Liver (tissue), 9 donors: ENCODE results near the gene CACNA1B. TPM values are rescaled to one million over a fixed set of nuclear protein-coding genes. Genes with fewer than 3 reads are reported as not detected.

ENCODE experiments used
- DNase-seq: peaks from one replicate; pipeline ENCODE4 v3.0.0-alpha.2; 2017; ENCODE audit warnings: low spot score
- H3K27ac ChIP-seq, 2 donors: one replicate each; pipeline ENCODE4 v1.7.0; 2013; ENCODE audit warnings: inconsistent platforms in 2 of 2, low read length in 2 of 2, control low read depth in 1 of 2, low read depth in 1 of 2, mild to moderate bottlenecking in 1 of 2
- H3K27me3 ChIP-seq, 4 donors: one replicate each; pipeline versions ENCODE4 v1.6.1 to v1.7.0; 2013; ENCODE audit warnings: low read length in 3 of 4, inconsistent platforms in 1 of 4, mild to moderate bottlenecking in 1 of 4, moderate library complexity in 1 of 4; ENCODE audit not compliant: control insufficient read depth in 4 of 4, insufficient read depth in 4 of 4
- H3K36me3 ChIP-seq, 4 donors: one replicate each; pipeline versions ENCODE4 v1.6.1 to v1.7.0; 2013; ENCODE audit warnings: low read length in 3 of 4, mild to moderate bottlenecking in 3 of 4, low read depth in 1 of 4, moderate library complexity in 1 of 4; ENCODE audit not compliant: control insufficient read depth in 4 of 4, insufficient read depth in 3 of 4
- H3K4me1 ChIP-seq, 4 donors: one replicate each; pipeline versions ENCODE4 v1.6.1 to v1.7.0; 2013; ENCODE audit warnings: low read length in 3 of 4, mild to moderate bottlenecking in 3 of 4, moderate library complexity in 1 of 4; ENCODE audit not compliant: control insufficient read depth in 4 of 4, insufficient read depth in 4 of 4
- H3K4me3 ChIP-seq, 3 donors: one replicate each; pipeline versions ENCODE4 v1.6.1 to v1.7.0; 2013; ENCODE audit warnings: low read length in 3 of 3, control low read depth in 1 of 3, low read depth in 1 of 3, mild to moderate bottlenecking in 1 of 3
- H3K9ac ChIP-seq, 2 donors: one replicate each; pipeline ENCODE4 v1.7.0; 2013; ENCODE audit warnings: low read length in 2 of 2, mild to moderate bottlenecking in 2 of 2, moderate library complexity in 2 of 2, control low read depth in 1 of 2, low read depth in 1 of 2
- H3K9me3 ChIP-seq, 4 donors: one replicate each; pipeline versions ENCODE4 v1.6.1 to v1.7.0; 2013; ENCODE audit warnings: low read length in 3 of 4; ENCODE audit not compliant: control insufficient read depth in 4 of 4
- EGR1 ChIP-seq, 2 donors: IDR thresholded peaks; 2 replicates each; pipeline ENCODE4 v1.6.1; 2016 to 2018; ENCODE audit warnings: antibody characterized with exemption in 2 of 2, low read depth in 2 of 2
- FOXA1 ChIP-seq: IDR thresholded peaks from 2 replicates; pipeline ENCODE4 v1.6.1; 2016; ENCODE audit warnings: antibody characterized with exemption
- FOXA2 ChIP-seq: IDR thresholded peaks from 2 replicates; pipeline ENCODE4 v1.6.1; 2016; ENCODE audit warnings: antibody characterized with exemption
- GABPA ChIP-seq, 2 donors: IDR thresholded peaks in 1 of 2; conservative IDR thresholded peaks in 1 of 2; 2 replicates each; pipeline ENCODE4 v1.6.1; 2016; ENCODE audit warnings: antibody characterized with exemption in 2 of 2, mild to moderate bottlenecking in 1 of 2, moderate library complexity in 1 of 2
- HNF4A ChIP-seq, 2 donors: conservative IDR thresholded peaks; 2 replicates each; pipeline ENCODE4 v1.6.1; 2016; ENCODE audit warnings: antibody characterized with exemption in 2 of 2, mild to moderate bottlenecking in 2 of 2
- JUND ChIP-seq, 2 donors: IDR thresholded peaks; 2 replicates each; pipeline ENCODE4 v1.6.1; 2016; ENCODE audit warnings: antibody characterized with exemption in 2 of 2
- NR2F2 ChIP-seq: IDR thresholded peaks from 2 replicates; pipeline ENCODE4 v1.6.1; 2016; ENCODE audit warnings: antibody characterized with exemption
- RAD21 ChIP-seq, 2 donors: IDR thresholded peaks; 2 replicates each; pipeline ENCODE4 v1.6.1; 2016; ENCODE audit warnings: antibody characterized with exemption in 2 of 2, mild to moderate bottlenecking in 2 of 2
- RXRA ChIP-seq, 2 donors: IDR thresholded peaks; 2 replicates each; pipeline ENCODE4 v1.6.1; 2017 to 2018; ENCODE audit warnings: antibody characterized with exemption in 2 of 2, mild to moderate bottlenecking in 1 of 2
- SP1 ChIP-seq: IDR thresholded peaks from 2 replicates; pipeline ENCODE4 v1.6.1; 2018; ENCODE audit warnings: antibody characterized with exemption, mild to moderate bottlenecking
- TAF1 ChIP-seq: conservative IDR thresholded peaks from 2 replicates; pipeline ENCODE4 v1.6.1; 2016; ENCODE audit warnings: antibody characterized with exemption, mild to moderate bottlenecking
- YY1 ChIP-seq: IDR thresholded peaks from 2 replicates; pipeline ENCODE4 v1.6.1; 2016; ENCODE audit warnings: antibody characterized with exemption, mild to moderate bottlenecking
- WGBS: extraction: QIAGEN DNeasy Blood & Tissue Kit; methylation state at CpG from one replicate; pipeline ENCODE4 v1.1.7; 2013; 5-methylcytosine and 5-hydroxymethylcytosine counted together
- polyA plus RNA-seq, 2 donors: library from polyadenylated mRNA; stranded (reverse) in 1 of 2; unstranded in 1 of 2; fragments of 200-250 nt in 1 of 2; fragments of >200 nt in 1 of 2; fragmentation: Nextera tagmentation in 1 of 2; extraction: Ambion mirVana in 1 of 2; gene quantifications; one replicate each; pipeline versions ENCODE4 v1.2.1 to v1.2.3, GENCODE V29; 2013 to 2015
- total RNA-seq, 2 donors: library from RNA; depleted of rRNA; stranded (reverse); fragments of >200 nt; gene quantifications; one replicate each; pipeline ENCODE4 v1.2.3, GENCODE V29; 2014
- TF ChIP-seq, protein P1 (sequence below): IDR thresholded peaks from 2 replicates; pipeline ENCODE4 v1.6.1; 2016; ENCODE audit warnings: antibody characterized with exemption
- TF ChIP-seq, protein P2 (sequence below): fragments of 150-350 bp; IDR thresholded peaks from 2 replicates; pipeline ENCODE4 v1.5.1; 2017; ENCODE audit warnings: improper control_type of control experiment, low read depth, low read length; ENCODE audit not compliant: missing input control
- TF ChIP-seq, protein P3 (sequence below): IDR thresholded peaks from 2 replicates; pipeline ENCODE4 v1.6.1; 2016; ENCODE audit warnings: antibody characterized with exemption
- TF ChIP-seq, protein P4 (sequence below): IDR thresholded peaks from 2 replicates; pipeline ENCODE4 v1.6.1; 2016; ENCODE audit warnings: antibody characterized with exemption
- donor health status: healthy.
- donor health status: healthy.
- donor health status: healthy.
- donor health status: healthy.
- donor health status: healthy.

The CACNA1B gene
- total and polyA plus RNA-seq, 4 donors, result under 0.01 to 0.05 TPM; not detected in 2

DNA sequence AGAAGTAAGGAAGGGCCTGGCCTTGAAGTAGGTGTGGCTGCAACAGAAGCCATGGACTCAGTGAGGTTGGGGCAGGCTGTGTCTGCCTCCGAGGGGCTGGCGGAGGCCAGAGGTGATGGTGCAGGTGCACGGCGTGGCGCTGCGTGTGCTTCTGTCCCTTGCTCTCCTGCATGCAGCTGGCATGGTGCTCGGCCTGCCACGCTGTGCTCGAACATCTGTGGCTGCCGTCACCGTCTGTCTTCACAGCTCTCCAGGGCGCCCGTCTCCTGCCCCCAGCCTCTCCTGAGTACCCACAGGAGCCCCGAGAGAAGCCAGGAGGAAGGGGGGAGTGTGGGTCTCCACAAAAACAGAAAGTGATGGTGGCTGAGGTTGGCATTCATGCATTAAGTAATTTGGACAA, 193.7 kb downstream of the CACNA1B start (continued):
- no peak for TF ChIP-seq SP1
- TF ChIP-seq EGR1 (IDR thresholded peaks at IDR 0.05; ENCODE audit: low read depth in 2 of 2), result no peak
- TF ChIP-seq RAD21 (IDR thresholded peaks at IDR 0.05), result no peak
- TF ChIP-seq, protein P1, sequence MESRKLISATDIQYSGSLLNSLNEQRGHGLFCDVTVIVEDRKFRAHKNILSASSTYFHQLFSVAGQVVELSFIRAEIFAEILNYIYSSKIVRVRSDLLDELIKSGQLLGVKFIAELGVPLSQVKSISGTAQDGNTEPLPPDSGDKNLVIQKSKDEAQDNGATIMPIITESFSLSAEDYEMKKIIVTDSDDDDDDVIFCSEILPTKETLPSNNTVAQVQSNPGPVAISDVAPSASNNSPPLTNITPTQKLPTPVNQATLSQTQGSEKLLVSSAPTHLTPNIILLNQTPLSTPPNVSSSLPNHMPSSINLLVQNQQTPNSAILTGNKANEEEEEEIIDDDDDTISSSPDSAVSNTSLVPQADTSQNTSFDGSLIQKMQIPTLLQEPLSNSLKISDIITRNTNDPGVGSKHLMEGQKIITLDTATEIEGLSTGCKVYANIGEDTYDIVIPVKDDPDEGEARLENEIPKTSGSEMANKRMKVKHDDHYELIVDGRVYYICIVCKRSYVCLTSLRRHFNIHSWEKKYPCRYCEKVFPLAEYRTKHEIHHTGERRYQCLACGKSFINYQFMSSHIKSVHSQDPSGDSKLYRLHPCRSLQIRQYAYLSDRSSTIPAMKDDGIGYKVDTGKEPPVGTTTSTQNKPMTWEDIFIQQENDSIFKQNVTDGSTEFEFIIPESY, result no peak
- no peak for TF ChIP-seq JUND (IDR thresholded peaks at IDR 0.05)

DNA sequence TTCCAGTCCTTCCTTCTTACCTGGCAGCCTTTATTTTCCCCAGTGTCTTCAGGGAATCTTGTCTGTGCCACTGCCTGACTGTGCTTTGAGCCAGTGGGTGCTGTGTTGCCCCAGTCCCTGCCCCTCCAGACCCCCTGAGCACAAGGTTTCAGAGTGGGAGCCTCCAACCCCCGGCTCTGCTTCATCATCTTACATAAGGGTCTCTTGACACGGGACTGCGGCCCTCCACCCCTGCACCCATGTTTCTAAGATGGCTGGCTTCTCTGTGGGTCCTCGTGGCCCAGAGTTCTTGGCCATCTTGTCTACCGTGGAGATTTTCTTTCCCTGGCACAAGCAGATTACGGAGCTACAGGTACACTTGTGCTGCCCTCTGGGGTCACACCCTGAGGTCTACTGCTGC, 194.1 kb downstream of the CACNA1B start:
- H3K9ac ChIP-seq, result no peak overlapping the region
- no peak for TF ChIP-seq JUND (IDR thresholded peaks at IDR 0.05)
- TF ChIP-seq, protein P2, sequence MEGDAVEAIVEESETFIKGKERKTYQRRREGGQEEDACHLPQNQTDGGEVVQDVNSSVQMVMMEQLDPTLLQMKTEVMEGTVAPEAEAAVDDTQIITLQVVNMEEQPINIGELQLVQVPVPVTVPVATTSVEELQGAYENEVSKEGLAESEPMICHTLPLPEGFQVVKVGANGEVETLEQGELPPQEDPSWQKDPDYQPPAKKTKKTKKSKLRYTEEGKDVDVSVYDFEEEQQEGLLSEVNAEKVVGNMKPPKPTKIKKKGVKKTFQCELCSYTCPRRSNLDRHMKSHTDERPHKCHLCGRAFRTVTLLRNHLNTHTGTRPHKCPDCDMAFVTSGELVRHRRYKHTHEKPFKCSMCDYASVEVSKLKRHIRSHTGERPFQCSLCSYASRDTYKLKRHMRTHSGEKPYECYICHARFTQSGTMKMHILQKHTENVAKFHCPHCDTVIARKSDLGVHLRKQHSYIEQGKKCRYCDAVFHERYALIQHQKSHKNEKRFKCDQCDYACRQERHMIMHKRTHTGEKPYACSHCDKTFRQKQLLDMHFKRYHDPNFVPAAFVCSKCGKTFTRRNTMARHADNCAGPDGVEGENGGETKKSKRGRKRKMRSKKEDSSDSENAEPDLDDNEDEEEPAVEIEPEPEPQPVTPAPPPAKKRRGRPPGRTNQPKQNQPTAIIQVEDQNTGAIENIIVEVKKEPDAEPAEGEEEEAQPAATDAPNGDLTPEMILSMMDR, result no peak
- TF ChIP-seq FOXA2, result no peak
- TF ChIP-seq, protein P1, result no peak
- TF ChIP-seq, protein P3, sequence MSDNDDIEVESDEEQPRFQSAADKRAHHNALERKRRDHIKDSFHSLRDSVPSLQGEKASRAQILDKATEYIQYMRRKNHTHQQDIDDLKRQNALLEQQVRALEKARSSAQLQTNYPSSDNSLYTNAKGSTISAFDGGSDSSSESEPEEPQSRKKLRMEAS, result no peak
- TF ChIP-seq, protein P4, sequence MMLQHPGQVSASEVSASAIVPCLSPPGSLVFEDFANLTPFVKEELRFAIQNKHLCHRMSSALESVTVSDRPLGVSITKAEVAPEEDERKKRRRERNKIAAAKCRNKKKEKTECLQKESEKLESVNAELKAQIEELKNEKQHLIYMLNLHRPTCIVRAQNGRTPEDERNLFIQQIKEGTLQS, result no peak
- no peak for TF ChIP-seq TAF1
- no peak for TF ChIP-seq RXRA (IDR thresholded peaks at IDR 0.05)
- no peak for TF ChIP-seq GABPA (IDR thresholded peaks at IDR 0.05 in 1 of 2, conservative IDR thresholded peaks at IDR 0.05 in 1 of 2)
- TF ChIP-seq FOXA1, result no peak
- no peak for TF ChIP-seq HNF4A (conservative IDR thresholded peaks at IDR 0.05)
- no peak for TF ChIP-seq YY1
- TF ChIP-seq RAD21 (IDR thresholded peaks at IDR 0.05), result no peak
- no peak for TF ChIP-seq NR2F2
- 81% methylated on average over 6 of the region's 6 CpGs for WGBS
- no peak overlapping the region for H3K27ac ChIP-seq
- H3K4me3 ChIP-seq, result no peak overlapping the region
- no peaks in the 10 kb centered on the region for H3K36me3 ChIP-seq
- DNase-seq, result no peak
- peaks cover 0 to 3% (median 0%) of the 10 kb centered on the region in 4 donors for H3K27me3 ChIP-seq
- H3K4me1 ChIP-seq, result no peaks in the 10 kb centered on the region
- H3K9me3 ChIP-seq, result no peaks in the 10 kb centered on the region
